NCI-H128 (cell line): ENCODE results near the gene E2F7.

ENCODE experiments used
- DNase-seq: peaks from one replicate; lab custom pipeline; 2025; ENCODE audit not compliant: unreplicated experiment; lab: John Stamatoyannopoulos, UW

E2F7 gene

GRCh38 chr12:77064896-77065360, 441 bp downstream of the E2F7 start:
- DNase-seq = peak; percentile 74

DNA sequence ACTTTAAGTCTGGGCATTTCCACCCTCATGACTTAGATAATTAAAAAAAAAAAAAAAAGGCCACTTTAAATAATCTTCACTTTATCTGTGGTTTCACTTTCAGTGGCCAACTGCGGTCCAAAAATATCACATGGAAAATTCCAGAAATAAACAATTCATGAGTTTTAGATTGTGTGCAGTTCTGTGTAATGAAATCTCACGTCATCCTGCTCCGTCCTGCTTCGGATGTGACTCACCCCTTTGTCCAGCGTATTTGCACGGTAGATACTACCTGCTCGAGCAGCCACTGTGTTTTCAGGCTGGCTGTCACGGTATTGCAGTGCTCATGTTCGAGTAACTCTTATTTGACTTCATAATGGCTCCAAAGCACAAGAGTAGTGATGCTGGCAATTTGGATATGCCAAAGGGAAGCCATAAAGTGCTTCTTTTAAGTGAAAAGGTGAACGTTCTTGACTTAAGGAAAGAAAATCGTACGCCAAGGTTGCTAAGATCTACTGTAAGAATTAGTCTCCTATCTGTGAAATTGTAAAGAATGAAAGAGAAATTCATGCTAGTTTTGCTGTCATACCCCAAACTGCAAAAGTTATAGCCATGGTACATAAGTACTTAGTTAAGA, 2.4 kb downstream of the E2F7 start:
- no peak for DNase-seq

DNA sequence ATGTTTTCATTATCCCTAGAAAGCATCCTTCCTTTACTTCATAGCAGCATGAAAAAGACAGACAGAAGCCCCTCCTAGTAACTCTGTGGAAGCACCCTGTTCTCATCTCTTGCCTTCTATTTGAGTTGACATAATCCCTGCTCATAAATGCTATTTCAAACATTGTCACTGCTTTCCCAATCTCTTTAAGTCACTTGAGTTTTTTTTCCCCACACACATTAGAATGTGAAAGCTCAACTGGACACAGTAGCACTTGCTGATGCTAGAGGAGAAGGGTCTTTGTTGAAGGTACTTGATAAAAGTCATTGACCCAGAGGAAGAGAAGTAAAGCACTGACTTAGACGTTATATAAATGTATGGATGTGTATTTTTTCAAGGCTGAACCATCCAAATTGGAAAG, 3.0 kb downstream of the E2F7 start:
- DNase-seq = no peak

- no peak for DNase-seq
Observed at GRCh38 chr12:77060883-77061240, 4.5 kb downstream of the E2F7 start.

- DNase-seq = no peak
Observed at GRCh38 chr12:77060136-77060882, 5.1 kb downstream of the E2F7 start.

GRCh38 chr12:77058740-77059139, 6.6 kb downstream of the E2F7 start:
- DNase-seq = no peak

- no peak for DNase-seq
Observed at GRCh38 chr12:77054851-77055250, 10.5 kb downstream of the E2F7 start.

DNA sequence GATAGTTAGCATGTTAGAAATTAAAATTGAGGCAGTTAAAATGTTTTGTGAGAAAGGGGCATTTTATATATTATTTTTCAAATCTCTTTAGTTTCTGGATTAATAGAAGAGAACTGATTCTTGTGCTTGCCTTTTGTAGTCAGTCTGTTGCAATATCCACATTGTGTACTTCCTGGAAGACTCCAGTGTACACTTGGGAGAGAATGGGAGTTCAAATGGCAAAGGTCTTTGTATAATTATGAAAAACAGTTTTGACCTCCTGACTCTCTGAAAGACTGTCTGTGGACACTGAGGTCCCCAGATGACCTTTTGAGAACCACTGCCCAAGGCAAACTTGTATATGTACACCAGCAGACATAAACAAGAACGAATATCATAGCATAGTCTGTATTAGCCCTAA, 12.1 kb downstream of the E2F7 start:
- no peak for DNase-seq

DNA sequence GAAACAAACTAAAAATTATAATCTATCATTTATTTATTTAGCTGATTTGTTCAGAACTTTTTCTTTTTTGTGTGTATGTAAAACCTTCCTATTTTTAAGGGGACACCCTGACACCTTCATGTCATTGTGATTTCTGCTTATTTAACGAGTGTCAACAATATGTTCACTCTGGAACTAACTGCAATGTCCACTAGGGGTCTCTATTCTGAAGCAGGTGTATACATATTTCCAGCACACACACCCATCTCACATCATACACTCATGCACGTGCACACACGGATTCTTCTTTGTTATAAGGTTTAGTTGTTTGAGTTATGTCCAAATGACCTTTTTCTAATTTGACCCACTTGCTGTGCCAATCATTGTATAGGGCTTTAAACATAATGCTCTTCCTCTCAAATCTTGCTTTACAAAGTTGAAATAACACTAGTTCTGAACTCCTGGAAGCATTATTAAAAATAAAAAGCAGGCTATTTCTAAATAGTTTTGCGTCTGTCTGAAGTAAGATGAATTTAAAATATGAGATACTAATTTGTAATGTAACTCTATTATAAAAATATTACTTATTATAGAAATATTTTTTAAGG, 15.5 kb downstream of the E2F7 start:
- no peak for DNase-seq

GRCh38 chr12:77047341-77048109, 17.8 kb downstream of the E2F7 start:
- DNase-seq = no peak

GRCh38 chr12:77046468-77046867, 18.9 kb downstream of the E2F7 start:
- DNase-seq = no peak

DNA sequence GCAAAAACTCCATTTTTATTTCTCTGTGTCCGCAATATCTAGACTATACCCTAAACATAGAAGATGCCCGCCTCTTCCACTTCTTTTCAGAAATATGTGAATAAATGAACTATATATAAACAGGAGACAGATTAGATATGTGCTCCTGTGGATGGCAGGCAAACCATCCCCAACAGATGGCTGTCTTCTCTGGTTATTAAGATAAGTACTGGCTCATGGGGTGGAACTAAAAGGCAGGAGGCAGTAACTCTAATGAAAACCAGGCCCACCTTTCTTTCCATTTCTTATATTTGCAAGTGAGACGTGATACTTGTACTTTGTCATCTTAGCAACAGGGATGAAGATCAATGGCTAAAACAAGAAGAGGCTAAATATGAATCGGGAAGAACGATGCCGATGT, 20.2 kb downstream of the E2F7 start:
- no peak for DNase-seq

DNA sequence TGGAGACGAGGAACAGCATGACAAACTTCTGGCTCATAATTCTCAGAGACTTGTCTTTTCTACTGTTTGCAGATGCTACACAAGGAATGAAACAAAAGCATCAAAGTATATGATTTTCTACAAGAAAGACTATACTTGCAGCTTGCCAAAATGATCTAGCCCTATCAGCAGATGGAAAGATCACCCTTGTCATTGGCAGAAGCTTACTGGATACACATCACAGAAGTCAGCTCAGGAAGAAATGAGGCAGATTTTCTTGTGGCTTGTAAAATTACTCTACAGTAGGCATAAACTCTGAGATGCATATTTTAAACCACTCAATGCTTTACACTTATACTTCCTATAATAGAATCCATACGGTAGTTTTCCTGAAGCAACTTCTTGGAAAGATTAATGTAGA, 20.6 kb downstream of the E2F7 start:
- no peak for DNase-seq

DNA sequence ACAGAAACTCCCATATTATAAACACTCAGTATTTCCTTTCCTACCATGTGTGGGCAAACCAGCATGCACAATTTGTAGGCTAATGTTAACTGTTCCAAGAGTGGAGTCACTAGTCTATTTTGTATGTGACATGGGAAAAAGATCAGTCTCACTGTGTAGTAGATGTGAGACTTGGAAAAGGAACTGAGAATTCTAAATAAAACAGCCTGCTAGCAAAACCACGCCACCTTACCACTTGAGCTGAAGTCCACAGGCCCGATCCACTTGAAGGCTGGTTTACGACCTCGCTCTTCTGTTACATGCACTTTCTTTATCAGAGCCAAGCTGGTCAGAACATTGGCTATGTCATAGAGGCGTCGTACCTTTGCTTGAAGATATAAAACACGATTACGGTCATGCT, 22.5 kb downstream of the E2F7 start:
- DNase-seq = no peak

GRCh38 chr12:77040231-77040630, 25.1 kb downstream of the E2F7 start:
- no peak for DNase-seq

- DNase-seq = no peak
Observed at GRCh38 chr12:77035226-77035625, 30.1 kb downstream of the E2F7 start.

DNA sequence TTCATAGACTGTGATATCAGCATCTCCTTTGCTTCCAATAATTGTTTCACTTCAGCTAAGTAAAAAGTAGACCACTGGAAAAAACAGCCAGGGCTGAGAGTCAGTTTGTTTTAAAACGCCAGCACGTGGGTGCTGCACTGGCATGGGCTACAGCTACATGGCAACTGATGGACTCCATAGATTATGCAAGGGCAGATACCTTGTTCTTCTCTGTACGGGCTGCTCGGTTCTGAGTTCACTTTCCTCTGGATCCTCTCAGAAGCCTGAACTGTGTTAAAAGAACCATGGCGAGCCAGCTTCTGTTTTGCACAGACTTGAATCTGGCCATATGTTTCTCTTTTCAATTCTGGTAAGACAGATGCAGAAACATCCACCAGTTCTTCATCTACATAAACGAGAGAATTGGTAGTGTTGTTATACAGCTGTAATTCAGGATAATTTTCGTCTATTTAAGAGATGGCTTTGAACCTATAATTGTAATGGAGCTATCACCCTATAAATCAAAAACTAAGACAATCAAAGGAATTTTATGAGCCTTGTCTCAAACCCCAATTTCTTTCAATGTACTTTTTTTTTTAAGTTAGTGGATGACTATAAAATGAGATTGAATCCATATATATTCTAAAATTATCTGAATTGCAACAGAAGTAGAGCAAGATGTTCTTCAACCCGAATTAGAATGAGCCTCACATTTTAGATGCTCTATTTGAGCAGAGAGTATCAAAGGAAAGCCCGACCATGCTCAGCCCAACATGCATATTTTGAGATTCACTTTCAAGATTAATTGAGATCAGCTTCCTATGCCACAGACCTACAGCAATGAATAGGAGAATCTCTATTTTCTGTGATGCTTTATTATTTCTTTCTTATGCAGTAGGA, 31.5 kb downstream of the E2F7 start:
- DNase-seq = no peak

GRCh38 chr12:77032406-77032805, 33.0 kb downstream of the E2F7 start:
- no peak for DNase-seq

DNA sequence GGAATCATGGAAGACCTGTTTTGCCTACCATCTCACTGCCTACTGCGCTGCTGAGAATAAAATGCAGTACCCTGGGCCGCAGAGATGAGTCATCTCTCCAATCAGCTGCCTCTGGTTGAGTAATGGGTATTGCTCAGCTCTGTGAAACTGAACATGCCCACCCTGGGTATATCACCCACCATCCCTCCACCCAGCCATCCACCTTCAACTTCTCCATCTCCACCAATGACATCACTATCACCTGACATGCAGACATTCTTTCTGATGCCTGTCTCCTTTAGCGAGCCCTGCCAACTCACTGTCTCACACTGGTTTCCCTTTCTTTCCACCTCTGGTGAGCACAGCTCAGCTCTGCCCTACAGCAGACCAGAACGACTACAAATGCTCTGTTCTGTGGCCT, 33.6 kb downstream of the E2F7 start:
- no peak for DNase-seq

- DNase-seq = no peak
Observed at GRCh38 chr12:77025782-77026314, 39.5 kb downstream of the E2F7 start.

DNA sequence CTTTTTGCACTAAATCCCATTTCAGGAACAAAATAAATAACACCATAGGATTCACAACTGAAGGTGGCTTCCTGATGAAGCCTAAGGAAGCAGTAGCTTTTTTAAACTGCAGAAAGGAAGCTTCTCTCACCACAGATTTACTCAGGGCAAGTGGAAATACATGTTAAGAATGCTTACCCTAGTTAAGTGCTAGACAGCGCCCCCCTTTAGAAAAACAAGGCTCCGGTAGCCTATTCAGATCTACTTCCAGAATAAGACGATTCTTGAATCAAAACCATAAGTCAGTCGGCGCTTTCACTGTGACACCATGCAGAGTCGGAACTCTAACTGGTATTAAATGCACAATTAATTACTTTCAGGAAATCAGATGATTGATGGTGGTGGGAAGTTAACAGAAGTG, 41.9 kb downstream of the E2F7 start:
- DNase-seq = no peak
